HL-60 (cell line): Measurements from ENCODE around the gene OSBPL6.

Experiments
- DNase-seq, 2 experiments: peaks; one replicate each; pipeline ENCODE4 v3.0.0-alpha.2; 2010 to 2020; ENCODE audit warnings: low read depth in 1 of 2, low spot score in 1 of 2
- H3K27ac ChIP-seq: fragments of 250-450 bp; sonication (Bioruptor Pico); replicated peaks from 2 replicates; pipeline ENCODE4 v1.5.1; 2020; ENCODE audit warnings: mild to moderate bottlenecking, moderate library complexity
- H3K27me3 ChIP-seq: fragments of 250-450 bp; sonication (Bioruptor Pico); 2 replicates; pipeline ENCODE4 v1.5.1; 2021; ENCODE audit warnings: mild to moderate bottlenecking, moderate library complexity; ENCODE audit not compliant: insufficient read depth, poor library complexity, severe bottlenecking
- H3K4me3 ChIP-seq: replicated peaks from 2 replicates; pipeline ENCODE4 v1.5.1; 2011; ENCODE audit warnings: mild to moderate bottlenecking, control low read depth, low read length; ENCODE audit not compliant: insufficient read depth
- GABPA ChIP-seq: IDR thresholded peaks from 2 replicates; pipeline ENCODE4 v1.6.1; 2012; ENCODE audit warnings: low read depth
- POLR2AphosphoS5 ChIP-seq: IDR thresholded peaks from 2 replicates; pipeline ENCODE4 v1.6.1; 2012; ENCODE audit warnings: low read depth
- REST ChIP-seq: IDR thresholded peaks from 2 replicates; pipeline ENCODE4 v1.6.1; 2012; ENCODE audit warnings: low read depth; ENCODE audit not compliant: insufficient replicate concordance
- SPI1 ChIP-seq: IDR thresholded peaks from 2 replicates; pipeline ENCODE4 v1.6.1; 2012; ENCODE audit warnings: low read depth, mild to moderate bottlenecking, borderline replicate concordance
- TF ChIP-seq, protein P1 (sequence below): IDR thresholded peaks from one replicate; pipeline ENCODE4 v1.5.1; 2011; ENCODE audit warnings: low read length, control low read depth, inconsistent platforms; ENCODE audit not compliant: insufficient read depth

Gene OSBPL6

GRCh38 chr2:178307650-178308049 is 113.3 kb downstream of the OSBPL6 start:
- Histone ChIP-seq H3K27me3 (no peaks in the 10 kb centered on the region), H3K4me3 (no peak overlapping the region), H3K27ac (no peak overlapping the region)
- DNase-seq: no peak
- no peak for TF ChIP-seq REST
- TF ChIP-seq GABPA: no peak
- TF ChIP-seq SPI1: no peak
- TF ChIP-seq, protein P1, sequence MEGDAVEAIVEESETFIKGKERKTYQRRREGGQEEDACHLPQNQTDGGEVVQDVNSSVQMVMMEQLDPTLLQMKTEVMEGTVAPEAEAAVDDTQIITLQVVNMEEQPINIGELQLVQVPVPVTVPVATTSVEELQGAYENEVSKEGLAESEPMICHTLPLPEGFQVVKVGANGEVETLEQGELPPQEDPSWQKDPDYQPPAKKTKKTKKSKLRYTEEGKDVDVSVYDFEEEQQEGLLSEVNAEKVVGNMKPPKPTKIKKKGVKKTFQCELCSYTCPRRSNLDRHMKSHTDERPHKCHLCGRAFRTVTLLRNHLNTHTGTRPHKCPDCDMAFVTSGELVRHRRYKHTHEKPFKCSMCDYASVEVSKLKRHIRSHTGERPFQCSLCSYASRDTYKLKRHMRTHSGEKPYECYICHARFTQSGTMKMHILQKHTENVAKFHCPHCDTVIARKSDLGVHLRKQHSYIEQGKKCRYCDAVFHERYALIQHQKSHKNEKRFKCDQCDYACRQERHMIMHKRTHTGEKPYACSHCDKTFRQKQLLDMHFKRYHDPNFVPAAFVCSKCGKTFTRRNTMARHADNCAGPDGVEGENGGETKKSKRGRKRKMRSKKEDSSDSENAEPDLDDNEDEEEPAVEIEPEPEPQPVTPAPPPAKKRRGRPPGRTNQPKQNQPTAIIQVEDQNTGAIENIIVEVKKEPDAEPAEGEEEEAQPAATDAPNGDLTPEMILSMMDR: no peak
- TF ChIP-seq POLR2AphosphoS5: no peak

DNA sequence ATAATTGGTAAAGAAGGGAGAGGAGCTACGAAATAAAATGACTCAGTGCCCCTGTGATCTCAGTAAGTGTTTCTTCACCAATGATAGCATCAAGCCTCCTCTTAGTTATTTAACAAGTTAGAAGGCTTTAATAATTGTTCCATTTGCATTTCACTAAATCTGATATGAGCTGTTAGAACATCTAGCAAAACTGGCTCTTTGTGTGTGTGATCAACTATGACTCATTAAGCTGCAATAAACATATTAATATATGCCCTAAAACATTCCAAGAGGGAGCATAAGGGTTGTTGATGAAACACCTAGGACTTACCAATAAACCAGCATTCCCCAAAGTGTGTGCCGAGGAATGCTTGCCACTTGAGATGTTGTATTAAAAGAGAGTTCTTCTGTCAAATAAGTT is 115.2 kb downstream of the OSBPL6 start:
- H3K4me3 ChIP-seq: no peak overlapping the region
- TF ChIP-seq SPI1: no peak
- no peak for DNase-seq
- no peak overlapping the region for H3K27ac ChIP-seq
- no peaks in the 10 kb centered on the region for H3K27me3 ChIP-seq

DNA sequence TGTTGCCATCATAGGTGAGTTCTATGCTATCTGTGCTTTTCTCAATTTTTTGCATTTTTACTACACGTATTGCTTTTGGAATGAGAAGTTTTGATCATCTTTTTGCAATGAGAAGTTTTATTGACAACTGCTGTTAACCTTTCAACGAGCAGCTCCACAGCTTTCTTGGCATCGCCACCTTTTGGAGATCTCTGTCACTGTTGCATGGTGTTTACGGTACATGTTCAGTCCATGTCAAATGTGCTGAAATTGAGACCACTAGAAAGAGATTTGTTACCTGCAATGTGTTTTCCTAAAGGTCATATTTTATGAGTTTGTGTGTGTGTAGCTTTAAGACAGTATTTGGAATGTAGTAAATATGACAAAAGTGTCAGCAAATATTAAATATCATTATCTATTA is 120.8 kb downstream of the OSBPL6 start:
- H3K27me3 ChIP-seq: no peaks in the 10 kb centered on the region

More for the DNA sequence above, 120.8 kb downstream of the OSBPL6 start:
- Histone ChIP-seq H3K4me3 (no peak overlapping the region), H3K27ac (no peak overlapping the region)
- DNase-seq: no peak
- TF ChIP-seq GABPA: no peak
- TF ChIP-seq, protein P1: no peak
- TF ChIP-seq POLR2AphosphoS5: no peak
- TF ChIP-seq SPI1: no peak
- TF ChIP-seq REST: no peak
